HepG2 (cell line): ENCODE measurements around the gene IKZF4. TPM values are rescaled to one million over a fixed set of nuclear protein-coding genes. Genes with fewer than 3 reads are reported as not detected.
A peak's percentile ranks its signal among the peaks of the same experiment; 100 is the strongest.

ENCODE experiments used
- AHR ChIP-seq: IDR thresholded peaks from 2 replicates; pipeline ENCODE4 v1.6.1; 2018; ENCODE audit warnings: missing genetic modification reagents, missing compliant biosample characterization
- ATF3 ChIP-seq: sonication (generic); formaldehyde crosslinking; IDR thresholded peaks from 2 replicates; pipeline ENCODE4 v1.4.0; 2020; ENCODE audit warnings: missing genetic modification reagents
- ATF7 ChIP-seq, 2 experiments: fragments of 450-650 bp in 1 of 2; sonication (generic) in 1 of 2; formaldehyde crosslinking in 1 of 2; IDR thresholded peaks; 2 replicates each; pipeline versions ENCODE4 v1.4.0 to v1.6.1; 2016 to 2020; ENCODE audit warnings: antibody characterized with exemption in 1 of 2, mild to moderate bottlenecking in 1 of 2, missing genetic modification reagents in 1 of 2
- BORCS8-MEF2B ChIP-seq: sonication (generic); formaldehyde crosslinking; IDR thresholded peaks from 2 replicates; pipeline ENCODE4 v1.8.0; 2022; ENCODE audit warnings: mild to moderate bottlenecking, missing genetic modification reagents
- BRF2 ChIP-seq: sonication (generic); formaldehyde crosslinking; IDR thresholded peaks from 2 replicates; pipeline ENCODE4 v1.8.1; 2022; ENCODE audit warnings: mild to moderate bottlenecking, missing genetic modification reagents
- DRAP1 ChIP-seq: IDR thresholded peaks from 2 replicates; pipeline ENCODE4 v1.6.1; 2016; ENCODE audit warnings: missing genetic modification reagents, missing compliant biosample characterization
- ELF4 ChIP-seq: sonication (generic); formaldehyde crosslinking; IDR thresholded peaks from 2 replicates; pipeline ENCODE4 v1.5.0; 2020; ENCODE audit warnings: missing genetic modification reagents, mild to moderate bottlenecking, moderate library complexity, borderline replicate concordance
- FIP1L1 ChIP-seq: fragments of 200-400 bp; formaldehyde crosslinking; IDR thresholded peaks from 2 replicates; pipeline ENCODE4 v1.6.1; 2018; ENCODE audit warnings: low read depth, mild to moderate bottlenecking, low read length, moderate library complexity, borderline replicate concordance; ENCODE audit not compliant: insufficient read depth
- HNRNPLL ChIP-seq: fragments of 200-400 bp; formaldehyde crosslinking; IDR thresholded peaks from 2 replicates; pipeline ENCODE4 v1.6.1; 2017; ENCODE audit warnings: mild to moderate bottlenecking, low read depth, low read length; ENCODE audit not compliant: poor library complexity, severe bottlenecking
- JUN ChIP-seq: sonication (generic); formaldehyde crosslinking; IDR thresholded peaks from 2 replicates; pipeline ENCODE4 v1.4.0; 2020; ENCODE audit warnings: mild to moderate bottlenecking, missing genetic modification reagents
- MAX ChIP-seq: IDR thresholded peaks from 2 replicates; pipeline ENCODE4 v1.6.1; 2012; ENCODE audit warnings: inconsistent platforms
- MAZ ChIP-seq, 2 experiments: sonication (generic) in 1 of 2; formaldehyde crosslinking in 1 of 2; IDR thresholded peaks; 2 replicates each; pipeline versions ENCODE4 v1.5.0 to v1.6.1; 2012 to 2020; ENCODE audit warnings: low read depth in 2 of 2, mild to moderate bottlenecking in 2 of 2, borderline replicate concordance in 1 of 2, improper control_type of control experiment in 1 of 2, low read length in 1 of 2, missing genetic modification reagents in 1 of 2, moderate library complexity in 1 of 2
- MTF1 ChIP-seq: sonication (generic); formaldehyde crosslinking; IDR thresholded peaks from 2 replicates; pipeline ENCODE4 v1.5.0; 2020; ENCODE audit warnings: missing genetic modification reagents
- MYC ChIP-seq: sonication (generic); formaldehyde crosslinking; IDR thresholded peaks from 2 replicates; pipeline ENCODE4 v1.9.0; 2021; ENCODE audit warnings: missing genetic modification reagents, borderline replicate concordance
- TCF12 ChIP-seq, 2 experiments: fragments of 450-650 bp in 1 of 2; sonication (generic) in 1 of 2; formaldehyde crosslinking in 1 of 2; IDR thresholded peaks; 2 replicates each; pipeline versions ENCODE4 v1.6.1 to v1.8.0; 2017 to 2022; ENCODE audit warnings: antibody characterized with exemption in 1 of 2, mild to moderate bottlenecking in 1 of 2, missing genetic modification reagents in 1 of 2, moderate library complexity in 1 of 2
- TFDP2 ChIP-seq: sonication (generic); formaldehyde crosslinking; IDR thresholded peaks from 2 replicates; pipeline ENCODE4 v1.4.0; 2020; ENCODE audit warnings: missing genetic modification reagents
- ZBTB37 ChIP-seq: sonication (generic); formaldehyde crosslinking; IDR thresholded peaks from 2 replicates; pipeline ENCODE4 v1.4.0; 2020; ENCODE audit warnings: mild to moderate bottlenecking, missing genetic modification reagents
- ZNF24 ChIP-seq: fragments of 450-650 bp; IDR thresholded peaks from 2 replicates; pipeline ENCODE4 v1.6.1; 2017; ENCODE audit warnings: antibody characterized with exemption, mild to moderate bottlenecking
- ZNF260 ChIP-seq: sonication (generic); formaldehyde crosslinking; IDR thresholded peaks from 2 replicates; pipeline ENCODE4 v1.4.0; 2020; ENCODE audit warnings: missing genetic modification reagents, low read depth, mild to moderate bottlenecking, borderline replicate concordance
- ZNF547 ChIP-seq: sonication (generic); formaldehyde crosslinking; IDR thresholded peaks from 2 replicates; pipeline ENCODE4 v1.5.1; 2020; ENCODE audit warnings: mild to moderate bottlenecking, missing genetic modification reagents
- ZNF784 ChIP-seq: sonication (generic); formaldehyde crosslinking; IDR thresholded peaks from 2 replicates; pipeline ENCODE4 v1.5.1; 2020; ENCODE audit warnings: missing genetic modification reagents, mild to moderate bottlenecking, borderline replicate concordance
- polyA plus RNA-seq, 8 experiments: library from polyadenylated mRNA; depleted of rRNA in 3 of 8; stranded (reverse) in 7 of 8; unstranded in 1 of 8; fragments of >200 nt; fragmentation: Illumina TruSeq in 4 of 8; extraction: Trizol in 4 of 8; gene quantifications; 2 replicates each; pipeline versions ENCODE4 v1.2.1 to v1.2.3, GENCODE V29; 2011 to 2016; ENCODE audit warnings: low read depth in 4 of 8, missing spikeins in 1 of 8, mixed read lengths in 1 of 8; ENCODE audit not compliant: insufficient read depth in 1 of 8
- total RNA-seq, 5 experiments: library from RNA; depleted of rRNA; stranded (reverse); fragments of >200 nt; fragmentation: Illumina TruSeq; extraction: Trizol; gene quantifications; 2 replicates each; pipeline ENCODE4 v1.2.3, GENCODE V29; 2016; ENCODE audit warnings: low read depth in 1 of 5

Gene IKZF4
- total and polyA plus RNA-seq, 2 of the 13 experiments (the other 11 are each of a cell fraction or from before 2014, with no cell fraction given), result 0.58 to 2.2 TPM

GRCh38 chr12:55996715-55997534, 23.9 kb upstream of the IKZF4 start, which contains the start of gene SUOX (continued):
- TF ChIP-seq DRAP1 (CRISPR knock-in tag) (peak; percentile 88), ZNF547 (CRISPR knock-in tag) (no peak), FIP1L1 (0 out of 2 replicates have a peak, but pooled peaks have one; percentile 56), MTF1 (CRISPR knock-in tag) (peak; percentile 54; the same call in 1 of the 2 replicates), HNRNPLL (peak; percentile 36), ZNF260 (CRISPR knock-in tag) (no peak), ZNF784 (no peak), BORCS8-MEF2B (CRISPR knock-in tag) (peak; percentile 53; the same call in 1 of the 2 replicates), MAX (peak; percentile 31; the same call in 1 of the 2 replicates), JUN (CRISPR knock-in tag) (no peak), ZBTB37 (CRISPR knock-in tag) (no peak), MAZ (IDR thresholded peaks at IDR 0.05; ENCODE audit: borderline replicate concordance, low read depth, low read length) (peak; percentile 25; the same call in 1 of the 2 replicates), MAZ (CRISPR knock-in tag; IDR thresholded peaks at IDR 0.05; ENCODE audit: low read depth) (no peak; the same call in 1 of the 2 replicates), AHR (0 out of 2 replicates have a peak, but pooled peaks have one; percentile 39), ATF3 (CRISPR knock-in tag) (no peak), BRF2 (CRISPR knock-in tag) (peak; percentile 63; the same call in 1 of the 2 replicates), MYC (CRISPR knock-in tag) (peak; percentile 60; the same call in 1 of the 2 replicates), ZNF24 (no peak), ATF7 (IDR thresholded peaks at IDR 0.05) (no peak), ATF7 (CRISPR knock-in tag; IDR thresholded peaks at IDR 0.05) (no peak), TFDP2 (CRISPR knock-in tag) (peak; percentile 41), ELF4 (CRISPR knock-in tag) (peak; percentile 7; the same call in 1 of the 2 replicates), TCF12 (IDR thresholded peaks at IDR 0.05) (no peak), TCF12 (CRISPR knock-in tag; IDR thresholded peaks at IDR 0.05) (no peak)
